ENCODE data around the gene POLR3GL.

GRCh38 chr1:146001709-146002108, 37.2 kb downstream of the POLR3GL start:
- TF ChIP-seq CTCF (conservative IDR thresholded peaks at IDR 0.05 in 1 of 2, IDR thresholded peaks at IDR 0.05 in 1 of 2; ENCODE audit: extremely low read depth in 1 of 2, insufficient read depth in 1 of 2, low read depth in 1 of 2, low read length in 2 of 2) (no peak), EZH2 (IDR thresholded peaks at IDR 0.05; ENCODE audit: borderline replicate concordance, low read length) (no peak)
